ENCODE measurements around the gene LRRC26. TPM values are rescaled to one million over a fixed set of nuclear protein-coding genes. Genes with fewer than 3 reads are reported as not detected.
A peak's percentile ranks its signal among the peaks of the same experiment; 100 is the strongest.

Gene LRRC26
- total and polyA plus RNA-seq, 2 of the 13 experiments (the other 11 are each of a cell fraction or from before 2014, with no cell fraction given) = not detected

DNA sequence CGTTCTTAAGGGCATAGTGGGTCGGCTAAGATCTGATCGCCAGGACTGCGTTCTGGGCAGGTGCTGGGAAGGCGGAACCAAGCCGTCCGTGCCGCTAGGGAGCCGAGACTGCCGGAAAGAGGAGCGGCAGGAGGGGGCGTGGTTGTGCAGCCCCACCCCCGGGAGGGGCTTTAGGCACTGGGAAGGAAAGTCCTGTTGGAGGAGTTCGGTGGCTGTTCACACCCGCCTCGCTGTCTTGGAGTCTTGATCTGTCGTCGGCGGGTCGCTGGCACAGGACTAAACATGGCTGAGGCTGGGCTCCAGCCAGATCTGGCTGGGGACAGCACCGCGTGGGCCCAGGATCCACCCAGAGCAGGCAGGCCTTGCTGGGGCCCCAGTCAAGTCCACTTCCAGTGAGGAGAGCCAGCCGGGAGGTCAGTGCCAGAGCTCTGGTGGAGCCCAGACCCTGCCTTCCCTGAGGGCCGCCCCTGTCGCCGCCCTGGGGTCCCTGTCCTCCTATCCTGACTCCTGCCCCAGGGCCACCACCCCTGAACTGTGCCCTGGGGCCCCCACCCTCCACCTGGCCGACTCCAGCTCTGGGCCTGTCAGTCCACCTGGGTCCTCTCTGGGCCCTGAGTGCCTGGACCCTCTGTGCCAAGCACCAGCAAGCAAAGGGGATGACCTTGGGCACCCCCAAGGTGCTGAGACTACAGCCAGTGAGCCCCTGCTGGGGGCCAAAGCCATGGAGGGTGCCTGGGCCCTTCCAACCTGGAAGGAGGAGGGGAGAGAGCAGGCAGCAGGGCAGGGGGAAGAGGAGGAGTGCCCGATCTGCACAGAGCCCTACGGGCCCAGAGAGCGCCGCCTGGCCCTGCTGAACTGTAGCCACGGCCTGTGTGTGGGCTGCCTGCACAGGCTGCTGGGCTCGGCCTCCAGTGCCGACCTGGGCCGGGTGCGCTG lies 47.7 kb upstream of the LRRC26 start (continued):
- TF ChIP-seq HDAC6 (IDR thresholded peaks at IDR 0.05; ENCODE audit: low read depth, low read length) (no peak), NFATC3 (CRISPR knock-in tag; IDR thresholded peaks at IDR 0.05) (peak; percentile 38; the same call in 1 of the 2 replicates), FOXA3 (CRISPR knock-in tag; IDR thresholded peaks at IDR 0.05) (peak; percentile 32; the same call in 1 of the 2 replicates), ZNF772 (CRISPR knock-in tag; IDR thresholded peaks at IDR 0.05) (peak; percentile 74), PCBP1 (IDR thresholded peaks at IDR 0.05; ENCODE audit: borderline replicate concordance, low read depth, low read length) (no peak)
- TF ChIP-seq, protein P1, sequence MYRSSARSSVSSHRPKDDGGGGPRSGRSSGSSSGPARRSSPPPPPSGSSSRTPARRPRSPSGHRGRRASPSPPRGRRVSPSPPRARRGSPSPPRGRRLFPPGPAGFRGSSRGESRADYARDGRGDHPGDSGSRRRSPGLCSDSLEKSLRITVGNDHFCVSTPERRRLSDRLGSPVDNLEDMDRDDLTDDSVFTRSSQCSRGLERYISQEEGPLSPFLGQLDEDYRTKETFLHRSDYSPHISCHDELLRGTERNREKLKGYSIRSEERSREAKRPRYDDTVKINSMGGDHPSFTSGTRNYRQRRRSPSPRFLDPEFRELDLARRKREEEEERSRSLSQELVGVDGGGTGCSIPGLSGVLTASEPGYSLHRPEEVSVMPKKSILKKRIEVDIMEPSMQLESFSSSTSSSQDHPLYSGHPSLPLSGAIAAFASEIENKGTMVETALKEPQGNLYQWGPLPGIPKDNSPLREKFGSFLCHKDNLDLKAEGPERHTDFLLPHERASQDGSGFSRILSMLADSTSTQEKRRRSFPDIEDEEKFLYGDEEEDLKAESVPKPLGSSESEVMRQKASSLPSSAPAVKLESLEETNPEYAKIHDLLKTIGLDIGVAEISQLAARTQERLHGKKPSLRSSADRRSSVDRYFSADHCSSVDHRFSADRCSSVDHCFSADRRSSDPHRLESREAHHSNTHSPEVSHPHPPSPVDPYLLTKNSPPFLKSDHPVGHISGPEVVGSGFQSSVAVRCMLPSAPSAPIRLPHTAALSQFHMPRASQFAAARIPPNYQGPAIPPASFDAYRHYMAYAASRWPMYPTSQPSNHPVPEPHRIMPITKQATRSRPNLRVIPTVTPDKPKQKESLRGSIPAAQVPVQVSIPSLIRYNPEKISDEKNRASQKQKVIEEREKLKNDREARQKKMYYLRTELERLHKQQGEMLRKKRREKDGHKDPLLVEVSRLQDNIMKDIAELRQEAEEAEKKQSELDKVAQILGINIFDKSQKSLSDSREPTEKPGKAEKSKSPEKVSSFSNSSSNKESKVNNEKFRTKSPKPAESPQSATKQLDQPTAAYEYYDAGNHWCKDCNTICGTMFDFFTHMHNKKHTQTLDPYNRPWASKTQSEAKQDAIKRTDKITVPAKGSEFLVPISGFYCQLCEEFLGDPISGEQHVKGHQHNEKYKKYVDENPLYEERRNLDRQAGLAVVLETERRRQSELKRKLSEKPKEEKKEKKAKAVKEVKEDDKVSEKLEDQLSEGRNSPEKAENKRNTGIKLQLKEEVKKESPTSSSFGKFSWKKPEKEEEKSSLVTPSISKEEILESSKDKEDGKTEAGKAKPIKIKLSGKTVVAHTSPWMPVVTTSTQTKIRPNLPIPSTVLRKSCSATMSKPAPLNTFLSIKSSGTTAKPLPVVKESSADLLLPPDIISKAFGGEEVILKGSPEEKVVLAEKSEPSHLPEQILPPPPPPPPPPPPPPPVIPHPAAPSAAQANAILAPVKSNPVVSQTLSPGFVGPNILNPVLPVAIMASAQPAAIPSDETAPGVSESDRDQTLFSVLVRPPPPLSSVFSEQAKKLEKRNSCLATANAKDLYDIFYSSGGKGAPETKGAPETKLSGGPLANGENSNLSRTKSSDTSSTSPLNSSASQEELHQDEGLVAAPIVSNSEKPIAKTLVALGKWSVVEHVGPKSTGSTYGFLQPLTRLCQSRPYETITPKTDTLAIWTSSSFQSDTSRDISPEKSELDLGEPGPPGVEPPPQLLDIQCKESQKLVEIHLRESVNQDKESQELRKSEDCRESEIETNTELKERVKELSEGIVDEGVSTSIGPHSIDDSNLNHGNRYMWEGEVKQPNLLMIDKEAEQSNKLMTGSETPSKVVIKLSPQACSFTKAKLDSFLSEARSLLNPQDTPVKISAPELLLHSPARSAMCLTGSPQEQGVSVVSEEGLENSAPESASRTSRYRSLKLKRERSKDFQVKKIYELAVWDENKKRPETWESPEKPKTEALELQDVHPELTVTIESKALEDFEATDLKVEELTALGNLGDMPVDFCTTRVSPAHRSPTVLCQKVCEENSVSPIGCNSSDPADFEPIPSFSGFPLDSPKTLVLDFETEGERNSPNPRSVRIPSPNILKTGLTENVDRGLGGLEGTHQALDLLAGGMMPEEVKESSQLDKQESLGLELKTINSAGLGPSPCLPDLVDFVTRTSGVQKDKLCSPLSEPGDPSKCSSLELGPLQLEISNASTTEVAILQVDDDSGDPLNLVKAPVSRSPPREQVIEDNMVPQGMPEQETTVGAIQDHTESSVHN (CRISPR knock-in tag; IDR thresholded peaks at IDR 0.05) = no peak
- TF ChIP-seq, protein P2, sequence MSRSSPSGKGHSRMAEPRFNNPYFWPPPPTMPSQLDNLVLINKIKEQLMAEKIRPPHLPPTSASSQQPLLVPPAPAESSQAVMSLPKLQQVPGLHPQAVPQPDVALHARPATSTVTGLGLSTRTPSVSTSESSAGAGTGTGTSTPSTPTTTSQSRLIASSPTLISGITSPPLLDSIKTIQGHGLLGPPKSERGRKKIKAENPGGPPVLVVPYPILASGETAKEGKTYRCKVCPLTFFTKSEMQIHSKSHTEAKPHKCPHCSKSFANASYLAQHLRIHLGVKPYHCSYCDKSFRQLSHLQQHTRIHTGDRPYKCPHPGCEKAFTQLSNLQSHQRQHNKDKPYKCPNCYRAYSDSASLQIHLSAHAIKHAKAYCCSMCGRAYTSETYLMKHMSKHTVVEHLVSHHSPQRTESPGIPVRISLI (CRISPR knock-in tag; IDR thresholded peaks at IDR 0.05; ENCODE audit: borderline replicate concordance) = no peak
- TF ChIP-seq, protein P3, sequence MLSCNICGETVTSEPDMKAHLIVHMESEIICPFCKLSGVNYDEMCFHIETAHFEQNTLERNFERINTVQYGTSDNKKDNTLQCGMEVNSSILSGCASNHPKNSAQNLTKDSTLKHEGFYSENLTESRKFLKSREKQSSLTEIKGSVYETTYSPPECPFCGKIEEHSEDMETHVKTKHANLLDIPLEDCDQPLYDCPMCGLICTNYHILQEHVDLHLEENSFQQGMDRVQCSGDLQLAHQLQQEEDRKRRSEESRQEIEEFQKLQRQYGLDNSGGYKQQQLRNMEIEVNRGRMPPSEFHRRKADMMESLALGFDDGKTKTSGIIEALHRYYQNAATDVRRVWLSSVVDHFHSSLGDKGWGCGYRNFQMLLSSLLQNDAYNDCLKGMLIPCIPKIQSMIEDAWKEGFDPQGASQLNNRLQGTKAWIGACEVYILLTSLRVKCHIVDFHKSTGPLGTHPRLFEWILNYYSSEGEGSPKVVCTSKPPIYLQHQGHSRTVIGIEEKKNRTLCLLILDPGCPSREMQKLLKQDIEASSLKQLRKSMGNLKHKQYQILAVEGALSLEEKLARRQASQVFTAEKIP (CRISPR knock-in tag; IDR thresholded peaks at IDR 0.05; ENCODE audit: borderline replicate concordance) = no peak
- TF ChIP-seq, protein P4, sequence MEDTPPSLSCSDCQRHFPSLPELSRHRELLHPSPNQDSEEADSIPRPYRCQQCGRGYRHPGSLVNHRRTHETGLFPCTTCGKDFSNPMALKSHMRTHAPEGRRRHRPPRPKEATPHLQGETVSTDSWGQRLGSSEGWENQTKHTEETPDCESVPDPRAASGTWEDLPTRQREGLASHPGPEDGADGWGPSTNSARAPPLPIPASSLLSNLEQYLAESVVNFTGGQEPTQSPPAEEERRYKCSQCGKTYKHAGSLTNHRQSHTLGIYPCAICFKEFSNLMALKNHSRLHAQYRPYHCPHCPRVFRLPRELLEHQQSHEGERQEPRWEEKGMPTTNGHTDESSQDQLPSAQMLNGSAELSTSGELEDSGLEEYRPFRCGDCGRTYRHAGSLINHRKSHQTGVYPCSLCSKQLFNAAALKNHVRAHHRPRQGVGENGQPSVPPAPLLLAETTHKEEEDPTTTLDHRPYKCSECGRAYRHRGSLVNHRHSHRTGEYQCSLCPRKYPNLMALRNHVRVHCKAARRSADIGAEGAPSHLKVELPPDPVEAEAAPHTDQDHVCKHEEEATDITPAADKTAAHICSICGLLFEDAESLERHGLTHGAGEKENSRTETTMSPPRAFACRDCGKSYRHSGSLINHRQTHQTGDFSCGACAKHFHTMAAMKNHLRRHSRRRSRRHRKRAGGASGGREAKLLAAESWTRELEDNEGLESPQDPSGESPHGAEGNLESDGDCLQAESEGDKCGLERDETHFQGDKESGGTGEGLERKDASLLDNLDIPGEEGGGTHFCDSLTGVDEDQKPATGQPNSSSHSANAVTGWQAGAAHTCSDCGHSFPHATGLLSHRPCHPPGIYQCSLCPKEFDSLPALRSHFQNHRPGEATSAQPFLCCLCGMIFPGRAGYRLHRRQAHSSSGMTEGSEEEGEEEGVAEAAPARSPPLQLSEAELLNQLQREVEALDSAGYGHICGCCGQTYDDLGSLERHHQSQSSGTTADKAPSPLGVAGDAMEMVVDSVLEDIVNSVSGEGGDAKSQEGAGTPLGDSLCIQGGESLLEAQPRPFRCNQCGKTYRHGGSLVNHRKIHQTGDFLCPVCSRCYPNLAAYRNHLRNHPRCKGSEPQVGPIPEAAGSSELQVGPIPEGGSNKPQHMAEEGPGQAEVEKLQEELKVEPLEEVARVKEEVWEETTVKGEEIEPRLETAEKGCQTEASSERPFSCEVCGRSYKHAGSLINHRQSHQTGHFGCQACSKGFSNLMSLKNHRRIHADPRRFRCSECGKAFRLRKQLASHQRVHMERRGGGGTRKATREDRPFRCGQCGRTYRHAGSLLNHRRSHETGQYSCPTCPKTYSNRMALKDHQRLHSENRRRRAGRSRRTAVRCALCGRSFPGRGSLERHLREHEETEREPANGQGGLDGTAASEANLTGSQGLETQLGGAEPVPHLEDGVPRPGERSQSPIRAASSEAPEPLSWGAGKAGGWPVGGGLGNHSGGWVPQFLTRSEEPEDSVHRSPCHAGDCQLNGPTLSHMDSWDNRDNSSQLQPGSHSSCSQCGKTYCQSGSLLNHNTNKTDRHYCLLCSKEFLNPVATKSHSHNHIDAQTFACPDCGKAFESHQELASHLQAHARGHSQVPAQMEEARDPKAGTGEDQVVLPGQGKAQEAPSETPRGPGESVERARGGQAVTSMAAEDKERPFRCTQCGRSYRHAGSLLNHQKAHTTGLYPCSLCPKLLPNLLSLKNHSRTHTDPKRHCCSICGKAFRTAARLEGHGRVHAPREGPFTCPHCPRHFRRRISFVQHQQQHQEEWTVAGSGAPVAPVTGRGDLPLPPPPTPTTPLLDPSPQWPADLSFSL (CRISPR knock-in tag; IDR thresholded peaks at IDR 0.05) = no peak

All from HepG2 (cell line).